Lower lobe of right lung (tissue), 2 donors: ENCODE results near the gene RFX3. TPM values are rescaled to one million over a fixed set of nuclear protein-coding genes. Genes with fewer than 3 reads are reported as not detected.
"Not testable (repeated sequence)": the region's sequence is repeated elsewhere in the genome, so short reads cannot be mapped to it uniquely, and the experiment has no call there.

Experiments
- ATAC-seq, 2 donors: fragments of 200-7000 bp; cut with Tn5 transposase; one replicate each; pipeline ENCODE4 v1.9.1; 2020 to 2022; ENCODE audit warnings: mild to moderate bottlenecking in 2 of 2, moderate library complexity in 2 of 2
- DNase-seq: peaks from one replicate; pipeline ENCODE4 v3.0.0-alpha.2; 2020
- H3K27ac ChIP-seq: fragments of 200-600 bp; one replicate; pipeline ENCODE4 v1.8.0; 2022
- H3K27me3 ChIP-seq: fragments of 200-600 bp; one replicate; pipeline ENCODE4 v1.8.0; 2022; ENCODE audit warnings: low read depth
- H3K36me3 ChIP-seq: fragments of 200-600 bp; one replicate; pipeline ENCODE4 v1.8.0; 2022; ENCODE audit warnings: mild to moderate bottlenecking
- H3K4me1 ChIP-seq: fragments of 200-600 bp; one replicate; pipeline ENCODE4 v1.8.0; 2022
- H3K4me3 ChIP-seq: fragments of 200-600 bp; one replicate; pipeline ENCODE4 v1.8.0; 2022; ENCODE audit warnings: mild to moderate bottlenecking
- H3K9me3 ChIP-seq: fragments of 200-600 bp; one replicate; pipeline ENCODE4 v1.8.0; 2022
- CTCF ChIP-seq: fragments of 200-600 bp; IDR thresholded peaks from one replicate; pipeline ENCODE4 v1.8.0; 2022; ENCODE audit warnings: antibody characterized with exemption, mild to moderate bottlenecking
- intact Hi-C: fragments of 100-400 bp; cut with DNase I; formaldehyde crosslinking; loops from one replicate; pipeline ENCODE4 v1.11.0; 2022
- total RNA-seq: library from RNA; stranded (reverse); fragmentation: NEBNext Ultra II Directional; extraction: Animal tissue kit (Norgen Biotek cat#: 25700); gene quantifications from one replicate; pipeline ENCODE4 v1.2.1, GENCODE V29; 2021
- donor health status: DM: no; HTN: yes; CAD: no; lungs with severe emphysema.

The RFX3 gene
- total RNA-seq, 1 donor from 2014 or later = 25.4 TPM

GRCh38 chr9:3321186-3321585 lies 204.6 kb downstream of the RFX3 start:
- Histone ChIP-seq H3K9me3 (peaks cover 5% of the 10 kb centered on the region), H3K4me1 (no peaks in the 10 kb centered on the region), H3K4me3 (no peak overlapping the region), H3K27me3 (no peaks in the 10 kb centered on the region), H3K36me3 (no peaks in the 10 kb centered on the region), H3K27ac (no peak overlapping the region)
- ATAC-seq (no peak), DNase-seq (no peak)
- intact Hi-C loops = no loop called here
- no peak for TF ChIP-seq CTCF

GRCh38 chr9:3312595-3312994 lies 213.2 kb downstream of the RFX3 start:
- H3K27ac ChIP-seq, H3K27me3 ChIP-seq, H3K4me3 ChIP-seq, DNase-seq, H3K36me3 ChIP-seq, H3K9me3 ChIP-seq, ATAC-seq, H3K4me1 ChIP-seq, intact Hi-C loops: not testable (repeated sequence)

GRCh38 chr9:3308609-3309008 lies 217.2 kb downstream of the RFX3 start:
- no peak overlapping the region for H3K4me3 ChIP-seq
- DNase-seq (no peak), ATAC-seq (no peak)
- no peak overlapping the region for H3K27ac ChIP-seq
- H3K4me1 ChIP-seq = no peaks in the 10 kb centered on the region
- H3K36me3 ChIP-seq = no peaks in the 10 kb centered on the region
- no peaks in the 10 kb centered on the region for H3K9me3 ChIP-seq
- TF ChIP-seq CTCF = no peak
- intact Hi-C loops = no loop called here
- H3K27me3 ChIP-seq = no peaks in the 10 kb centered on the region

- DNase-seq, H3K9me3 ChIP-seq, H3K4me1 ChIP-seq, intact Hi-C loops, H3K4me3 ChIP-seq, ATAC-seq, H3K27me3 ChIP-seq, H3K36me3 ChIP-seq, H3K27ac ChIP-seq: not testable (repeated sequence)
These were observed 221.4 kb downstream of the RFX3 start for GRCh38 chr9:3304388-3304787.

GRCh38 chr9:3299872-3300271 lies 225.9 kb downstream of the RFX3 start:
- no peaks in the 10 kb centered on the region for H3K4me1 ChIP-seq
- intact Hi-C loops = no loop called here
- H3K4me3 ChIP-seq = no peak overlapping the region
- no peaks in the 10 kb centered on the region for H3K27me3 ChIP-seq
- H3K9me3 ChIP-seq = no peaks in the 10 kb centered on the region
- no peak overlapping the region for H3K27ac ChIP-seq
- ATAC-seq (no peak), DNase-seq (no peak)
- no peaks in the 10 kb centered on the region for H3K36me3 ChIP-seq
- no peak for TF ChIP-seq CTCF

- no peak for TF ChIP-seq CTCF
- intact Hi-C loops = no loop called here
- no peak overlapping the region for H3K27ac ChIP-seq
- DNase-seq = no peak
- H3K4me1 ChIP-seq = no peaks in the 10 kb centered on the region
- no peak overlapping the region for H3K4me3 ChIP-seq
- ATAC-seq = no peak
- no peaks in the 10 kb centered on the region for H3K9me3 ChIP-seq
- no peaks in the 10 kb centered on the region for H3K36me3 ChIP-seq
- H3K27me3 ChIP-seq = no peaks in the 10 kb centered on the region
These were observed 229.3 kb downstream of the RFX3 start for GRCh38 chr9:3296536-3296935.

GRCh38 chr9:3292311-3292710 lies 233.5 kb downstream of the RFX3 start:
- ATAC-seq = no peak
- intact Hi-C loops = no loop called here
- TF ChIP-seq CTCF = no peak

More at GRCh38 chr9:3292311-3292710, 233.5 kb downstream of the RFX3 start:
- Histone ChIP-seq H3K4me3 (no peak overlapping the region), H3K27me3 (no peaks in the 10 kb centered on the region), H3K4me1 (no peaks in the 10 kb centered on the region), H3K9me3 (no peaks in the 10 kb centered on the region), H3K36me3 (peaks cover 3% of the 10 kb centered on the region), H3K27ac (no peak overlapping the region)
- DNase-seq = no peak
